Progenitor cell of endocrine pancreas (in vitro differentiated cells): ENCODE results near the gene NDST1. TPM values are rescaled to one million over a fixed set of nuclear protein-coding genes. Genes with fewer than 3 reads are reported as not detected.

Experiments used
- DNase-seq: peaks from one replicate; pipeline ENCODE4 v3.0.0; 2021; ENCODE audit warnings: low spot score; ENCODE audit not compliant: unreplicated experiment
- H3K27ac Mint-ChIP-seq: 2 replicates; pipeline ENCODE4 v1.8.0; 2021; ENCODE audit warnings: mild to moderate bottlenecking, moderate library complexity, mixed read lengths
- H3K27me3 Mint-ChIP-seq: 2 replicates; pipeline ENCODE4 v1.8.0; 2021; ENCODE audit warnings: mixed read lengths
- H3K36me3 Mint-ChIP-seq: 2 replicates; pipeline ENCODE4 v1.8.0; 2022; ENCODE audit warnings: mixed read lengths; ENCODE audit not compliant: insufficient read depth
- H3K4me1 Mint-ChIP-seq: 2 replicates; pipeline ENCODE4 v1.8.0; 2021; ENCODE audit warnings: low read depth, mixed read lengths
- H3K4me3 Mint-ChIP-seq: 2 replicates; pipeline ENCODE4 v1.8.0; 2021; ENCODE audit warnings: low read depth, mild to moderate bottlenecking, moderate library complexity, mixed read lengths
- H3K9me3 Mint-ChIP-seq: 2 replicates; pipeline ENCODE4 v1.8.0; 2021; ENCODE audit warnings: low read depth, mixed read lengths
- total RNA-seq: library from RNA; stranded (reverse); gene quantifications from 2 replicates; pipeline ENCODE4 v1.2.1, GENCODE V29; 2021
- TF ChIP-seq, protein P1 (sequence below): fragments of 200-600 bp; sonication (generic); IDR thresholded peaks from one replicate; pipeline ENCODE4 v1.5.0; 2021; ENCODE audit warnings: antibody characterized with exemption, mild to moderate bottlenecking; ENCODE audit not compliant: unreplicated experiment

NDST1 gene
- total RNA-seq, 1 donor from 2014 or later = 169 TPM

DNA sequence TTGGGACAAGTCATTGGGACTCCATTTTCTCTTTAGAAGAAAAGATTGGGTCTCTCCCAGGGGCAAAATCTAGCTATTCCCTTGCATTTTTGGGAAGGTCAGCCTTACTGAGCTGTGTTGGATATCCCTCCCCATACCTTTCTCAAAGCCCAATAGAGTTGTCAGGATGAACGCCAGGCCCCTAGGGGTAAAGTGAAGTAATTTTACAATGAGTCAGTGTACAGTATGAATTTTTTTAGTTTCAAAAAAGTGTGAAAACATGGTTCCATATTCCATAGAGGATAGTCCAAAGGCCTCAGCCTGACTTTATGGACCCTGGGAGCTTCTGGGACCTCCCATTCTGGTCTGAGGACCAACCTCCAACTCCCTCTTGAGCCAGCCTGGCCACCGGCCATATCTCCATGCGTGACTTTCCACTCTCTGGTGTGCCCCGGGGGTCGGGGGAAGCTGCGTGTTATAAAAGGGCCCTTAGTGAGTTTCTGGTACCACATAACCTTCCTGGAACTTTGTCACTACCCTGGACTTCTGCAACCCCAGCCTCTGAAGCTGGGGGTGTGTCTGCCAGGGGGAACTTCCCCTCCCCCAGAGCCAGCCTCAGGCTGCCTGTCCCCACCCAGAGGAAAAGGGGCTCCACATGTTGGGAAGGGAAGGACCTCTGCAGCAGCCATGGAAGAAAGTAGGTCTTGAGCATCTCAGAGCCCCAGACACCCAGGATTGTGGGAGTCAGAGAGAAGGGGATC lies 80.1 kb downstream of the NDST1 start:
- DNase-seq = no peak
- Mint-ChIP-seq H3K27ac (no peak overlapping the region), H3K4me3 (no peak overlapping the region), H3K27me3 (no peaks in the 10 kb centered on the region), H3K9me3 (no peaks in the 10 kb centered on the region), H3K36me3 (no peaks in the 10 kb centered on the region), H3K4me1 (peaks cover 8% of the 10 kb centered on the region)
- TF ChIP-seq, protein P1, sequence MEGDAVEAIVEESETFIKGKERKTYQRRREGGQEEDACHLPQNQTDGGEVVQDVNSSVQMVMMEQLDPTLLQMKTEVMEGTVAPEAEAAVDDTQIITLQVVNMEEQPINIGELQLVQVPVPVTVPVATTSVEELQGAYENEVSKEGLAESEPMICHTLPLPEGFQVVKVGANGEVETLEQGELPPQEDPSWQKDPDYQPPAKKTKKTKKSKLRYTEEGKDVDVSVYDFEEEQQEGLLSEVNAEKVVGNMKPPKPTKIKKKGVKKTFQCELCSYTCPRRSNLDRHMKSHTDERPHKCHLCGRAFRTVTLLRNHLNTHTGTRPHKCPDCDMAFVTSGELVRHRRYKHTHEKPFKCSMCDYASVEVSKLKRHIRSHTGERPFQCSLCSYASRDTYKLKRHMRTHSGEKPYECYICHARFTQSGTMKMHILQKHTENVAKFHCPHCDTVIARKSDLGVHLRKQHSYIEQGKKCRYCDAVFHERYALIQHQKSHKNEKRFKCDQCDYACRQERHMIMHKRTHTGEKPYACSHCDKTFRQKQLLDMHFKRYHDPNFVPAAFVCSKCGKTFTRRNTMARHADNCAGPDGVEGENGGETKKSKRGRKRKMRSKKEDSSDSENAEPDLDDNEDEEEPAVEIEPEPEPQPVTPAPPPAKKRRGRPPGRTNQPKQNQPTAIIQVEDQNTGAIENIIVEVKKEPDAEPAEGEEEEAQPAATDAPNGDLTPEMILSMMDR = no peak

GRCh38 chr5:150588596-150588890 lies 80.6 kb downstream of the NDST1 start:
- H3K9me3 Mint-ChIP-seq = no peaks in the 10 kb centered on the region
- no peak for DNase-seq
- no peaks in the 10 kb centered on the region for H3K27me3 Mint-ChIP-seq
- peaks cover 5% of the 10 kb centered on the region for H3K4me1 Mint-ChIP-seq
- no peak overlapping the region for H3K4me3 Mint-ChIP-seq
- H3K27ac Mint-ChIP-seq = no peak overlapping the region
- TF ChIP-seq, protein P1 = no peak
- H3K36me3 Mint-ChIP-seq = no peaks in the 10 kb centered on the region

GRCh38 chr5:150589862-150590601 lies 82.1 kb downstream of the NDST1 start:
- Mint-ChIP-seq H3K36me3 (no peaks in the 10 kb centered on the region), H3K9me3 (no peaks in the 10 kb centered on the region), H3K4me3 (no peak overlapping the region), H3K27me3 (no peaks in the 10 kb centered on the region), H3K4me1 (peaks cover 4% of the 10 kb centered on the region), H3K27ac (no peak overlapping the region)
- TF ChIP-seq, protein P1 = peak; percentile 31
- DNase-seq = no peak

- H3K27ac Mint-ChIP-seq = no peak overlapping the region
- DNase-seq = no peak
- H3K9me3 Mint-ChIP-seq = no peaks in the 10 kb centered on the region
- no peak overlapping the region for H3K4me3 Mint-ChIP-seq
- peaks cover 11% of the 10 kb centered on the region for H3K4me1 Mint-ChIP-seq
- no peaks in the 10 kb centered on the region for H3K27me3 Mint-ChIP-seq
- H3K36me3 Mint-ChIP-seq = no peaks in the 10 kb centered on the region
- TF ChIP-seq, protein P1 = no peak
Measured at GRCh38 chr5:150590979-150591695, 83.2 kb downstream of the NDST1 start.

GRCh38 chr5:150593593-150593992 lies 85.7 kb downstream of the NDST1 start:
- H3K4me1 Mint-ChIP-seq = peaks cover 12% of the 10 kb centered on the region
- TF ChIP-seq, protein P1 = no peak

More at GRCh38 chr5:150593593-150593992, 85.7 kb downstream of the NDST1 start:
- Mint-ChIP-seq H3K9me3 (no peaks in the 10 kb centered on the region), H3K27ac (no peak overlapping the region), H3K36me3 (no peaks in the 10 kb centered on the region), H3K4me3 (no peak overlapping the region), H3K27me3 (no peaks in the 10 kb centered on the region)
- DNase-seq = no peak
